ENCODE data around the gene METTL14.
"Not testable (repeated sequence)": the region's sequence is repeated elsewhere in the genome, so short reads cannot be mapped to it uniquely, and the experiment has no call there.

Gene METTL14

DNA sequence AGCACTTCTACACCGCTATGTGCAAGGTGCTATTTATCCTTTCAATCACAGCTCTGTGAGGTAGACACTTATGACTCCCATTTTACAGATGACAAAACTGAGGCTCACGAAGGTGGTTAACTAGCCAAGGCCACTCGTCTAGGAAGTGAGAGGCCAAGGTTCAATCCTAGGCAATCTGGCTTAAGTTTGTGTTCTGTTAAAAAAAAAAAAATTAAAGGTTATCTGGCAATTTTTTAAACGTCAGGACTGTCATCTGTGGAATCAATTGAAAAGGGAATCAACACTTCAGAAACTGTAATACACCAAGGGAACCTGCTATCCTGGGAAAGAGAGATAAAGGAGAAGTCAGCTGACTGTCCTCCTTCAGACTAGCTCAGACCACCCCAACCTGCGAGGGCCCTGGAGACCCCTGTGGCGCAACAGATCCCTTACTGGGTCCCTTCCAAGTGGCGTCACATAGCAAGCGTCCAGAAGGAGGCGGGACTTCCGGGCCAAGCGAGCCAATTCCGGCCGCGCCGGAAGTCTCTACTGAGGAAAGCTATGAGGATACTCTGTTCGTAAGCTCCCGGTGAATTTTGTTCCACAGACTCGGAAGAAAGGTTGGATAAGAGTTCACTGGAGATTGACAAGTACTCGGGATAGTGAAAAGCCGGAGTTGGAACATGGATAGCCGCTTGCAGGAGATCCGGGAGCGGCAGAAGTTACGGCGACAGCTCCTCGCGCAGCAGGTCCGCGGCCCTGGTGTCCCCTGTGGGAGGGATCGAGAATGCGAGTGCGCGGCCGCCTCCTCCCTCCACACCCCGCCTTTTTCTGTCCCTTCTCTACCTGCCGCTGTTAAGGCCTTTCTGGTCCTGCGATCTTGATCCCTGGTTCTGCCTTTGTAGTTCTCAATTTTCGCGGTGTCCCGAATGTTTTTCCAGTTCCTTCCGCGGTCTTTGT, at the start of gene METTL14:
METTL14 (plus strand) TSS at position 520 of the 939 bp plus-strand sequence; CDS start at position 663, 143 bp downstream.
- DNase-seq, result peak; percentile 73

DNA sequence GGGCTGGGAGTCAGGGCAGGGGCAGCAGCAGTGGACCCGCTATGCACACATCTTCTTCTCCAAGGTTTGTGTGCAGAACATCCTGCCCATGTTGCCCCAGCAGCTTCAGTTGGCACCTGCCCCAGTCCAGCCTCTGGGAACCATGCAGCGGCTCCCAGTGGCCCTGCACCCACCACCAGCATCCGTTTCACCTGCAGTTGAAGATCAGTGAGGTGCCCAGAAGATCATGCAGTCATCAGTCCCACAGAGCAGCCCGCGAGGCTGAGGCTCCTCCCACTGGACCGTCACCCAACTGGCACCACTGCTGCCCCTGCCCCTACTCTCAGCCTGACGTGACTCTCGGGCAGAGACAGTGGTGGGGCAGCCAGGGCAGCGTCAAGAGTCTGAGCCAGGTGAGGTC, 49.1 kb upstream of the METTL14 start:
- DNase-seq, result not testable (repeated sequence)

DNA sequence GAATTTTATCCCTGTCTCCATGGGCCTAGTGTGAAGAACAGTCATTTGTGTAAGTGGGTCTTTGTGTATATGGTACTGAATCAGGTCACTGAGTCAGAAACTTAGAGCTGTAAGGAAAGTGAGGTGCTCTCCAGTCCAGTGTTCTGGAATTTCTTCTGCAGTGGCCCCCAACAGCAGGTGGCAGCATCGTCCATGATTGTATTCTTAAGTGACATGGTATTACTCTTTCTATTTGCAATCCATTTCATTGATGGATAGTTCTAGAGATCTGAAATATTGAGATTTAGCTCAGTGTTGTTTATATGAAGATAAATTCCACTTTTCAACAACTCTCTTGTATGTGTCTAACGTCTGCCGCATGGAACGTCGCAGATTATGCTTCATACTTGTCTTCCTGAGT, 20.5 kb upstream of the METTL14 start:
- DNase-seq, result not testable (repeated sequence)

DNA sequence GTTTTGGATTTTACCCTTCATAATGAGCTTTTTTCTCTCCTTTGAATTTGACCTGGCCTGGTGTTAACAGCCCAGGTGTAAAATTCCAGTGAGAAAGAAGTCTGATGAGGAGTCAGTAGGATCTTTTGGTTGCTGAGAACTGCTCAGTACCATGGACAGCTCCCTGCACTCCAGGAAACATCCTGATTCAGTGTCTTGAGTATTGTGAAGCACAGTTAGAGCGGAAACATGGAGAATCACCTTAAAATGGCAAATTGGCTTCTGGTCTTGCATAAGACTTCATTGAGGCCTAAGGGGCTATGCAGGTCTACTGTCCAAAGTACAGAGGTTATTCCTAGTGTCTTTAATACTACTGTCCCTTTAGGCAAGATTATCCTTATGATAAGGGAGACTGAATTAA, 16.0 kb upstream of the METTL14 start:
- DNase-seq, result not testable (repeated sequence)

DNA sequence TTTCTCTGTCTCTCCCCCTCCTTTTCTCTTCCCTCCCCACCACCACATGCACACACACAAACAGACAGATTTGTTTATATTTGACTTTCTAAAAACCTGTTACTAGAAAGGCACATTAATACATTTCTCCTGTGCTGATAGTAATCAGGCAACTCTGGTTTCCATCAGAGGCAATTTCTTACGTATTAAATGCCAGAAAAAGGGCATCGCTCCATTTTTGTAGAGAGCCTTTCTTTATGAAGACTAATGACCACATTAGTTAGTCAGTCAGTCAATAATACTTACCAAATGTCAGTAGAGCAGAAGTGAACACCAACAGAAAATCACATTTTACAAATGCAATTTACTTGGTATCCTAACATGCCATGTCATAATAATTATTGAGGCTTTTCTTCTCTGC, 14.2 kb upstream of the METTL14 start:
- DNase-seq, result not testable (repeated sequence)

DNA sequence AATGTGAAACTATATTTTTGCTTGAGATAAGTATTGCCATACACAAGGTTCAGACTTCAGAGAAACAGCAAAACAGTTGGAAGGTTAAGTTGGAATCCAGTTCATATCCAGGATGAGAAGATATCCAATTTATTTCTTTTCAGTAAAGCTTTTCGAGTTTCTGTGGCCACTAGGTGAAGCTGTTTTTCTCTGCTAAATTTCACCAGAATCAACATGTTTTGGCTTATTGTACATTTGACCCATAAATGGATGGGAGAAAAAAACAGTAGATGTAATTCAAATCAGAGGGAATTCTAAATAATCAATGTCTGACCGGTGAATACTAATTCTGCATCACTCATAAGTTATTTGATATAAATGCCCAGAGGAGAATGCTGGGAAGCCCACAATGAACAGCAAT, 9.1 kb upstream of the METTL14 start:
- DNase-seq, result no peak

DNA sequence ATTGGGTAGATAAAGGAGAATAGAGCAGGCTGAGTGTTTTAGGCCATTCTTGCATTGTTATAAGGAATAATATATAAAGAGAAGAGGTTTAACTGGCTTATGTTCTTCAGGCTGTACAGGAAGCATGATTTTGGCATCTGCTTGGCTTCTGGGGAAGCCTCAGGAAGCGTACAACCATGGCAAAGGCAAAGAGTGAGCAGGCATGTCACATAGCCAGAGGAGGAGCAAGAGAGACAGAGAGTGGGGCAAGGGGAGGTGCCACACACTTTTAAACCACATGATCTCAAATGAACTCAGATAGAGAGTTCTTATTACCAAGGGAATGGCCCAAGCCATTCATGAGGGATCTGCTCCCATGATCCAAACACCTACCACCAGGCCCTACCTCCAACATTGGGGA, 4.4 kb upstream of the METTL14 start:
- DNase-seq, result no peak

DNA sequence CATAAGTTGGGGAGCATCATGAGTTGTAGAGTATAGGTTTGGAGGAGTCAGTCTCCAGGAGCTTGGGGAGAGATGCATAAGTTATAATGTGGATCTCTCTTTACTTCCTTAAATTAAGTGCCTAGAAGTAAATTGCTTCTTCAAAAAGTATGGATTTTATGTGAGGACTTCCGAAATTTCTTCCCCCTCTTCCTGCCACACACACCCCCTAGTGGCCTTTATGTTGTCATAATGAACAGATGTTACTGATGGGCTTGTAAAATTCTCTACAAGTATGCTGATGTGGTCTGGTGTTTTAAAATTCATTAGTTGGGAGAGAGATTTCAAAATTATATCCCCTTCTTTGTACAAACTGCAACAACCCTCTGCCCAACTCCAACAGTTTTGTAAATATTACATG, 2.3 kb upstream of the METTL14 start:
- DNase-seq, result no peak

DNA sequence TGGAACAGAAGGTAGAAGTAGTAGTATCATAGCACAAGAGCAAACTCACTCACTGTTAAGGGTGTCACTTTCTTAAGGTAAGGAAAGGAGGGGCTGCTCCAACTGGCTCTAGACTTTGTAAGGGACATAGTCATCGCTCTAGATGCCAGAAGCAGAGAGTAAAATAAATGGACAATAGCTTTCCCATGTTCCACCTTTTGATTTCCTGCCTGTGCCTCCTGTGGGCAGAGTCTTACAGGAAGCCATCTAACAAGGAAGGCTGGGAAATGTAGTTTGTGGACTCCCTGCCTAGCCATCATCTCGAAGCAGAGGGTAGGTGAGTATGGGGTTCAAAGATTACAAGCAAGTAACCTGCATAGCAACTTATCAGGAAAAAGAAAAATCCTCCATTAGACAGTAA, 1.7 kb upstream of the METTL14 start:
- DNase-seq, result no peak

DNA sequence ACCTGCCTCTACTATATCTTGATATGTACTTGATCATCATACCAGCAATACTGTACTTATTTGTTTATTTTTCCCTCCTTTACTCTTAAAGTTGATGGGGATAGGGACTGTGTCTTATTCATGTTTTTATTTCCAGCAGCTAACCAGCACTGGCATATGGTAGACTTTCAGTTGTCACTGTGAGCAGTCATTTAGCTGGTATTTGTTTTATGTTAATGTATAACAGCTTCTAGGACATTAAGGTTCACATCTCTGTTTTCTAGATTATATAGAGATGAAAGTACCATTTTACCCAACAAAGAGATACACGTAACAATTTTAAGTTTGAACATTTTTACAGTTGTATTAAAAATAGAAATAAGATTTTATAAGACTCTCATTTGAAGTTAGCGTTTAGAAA, 17.9 kb downstream of the METTL14 start:
- DNase-seq, result no peak

DNA sequence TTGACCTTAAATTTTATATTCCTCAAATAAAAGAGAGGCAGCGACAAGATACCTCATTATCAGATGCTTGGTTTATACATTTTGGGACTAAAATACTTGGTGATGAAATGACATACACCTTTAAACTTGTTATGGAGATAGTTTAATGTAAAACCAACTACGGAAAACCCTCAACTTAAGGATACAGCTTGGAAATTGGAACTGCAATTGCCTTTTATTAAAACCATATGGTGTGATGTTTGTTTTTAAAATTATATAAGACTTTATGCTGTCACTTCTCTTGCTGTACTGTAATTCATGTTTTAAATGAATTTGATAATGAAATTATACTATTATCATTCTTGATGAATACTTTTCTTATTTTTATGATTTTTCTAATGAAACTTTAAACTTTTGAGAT, 25.9 kb downstream of the METTL14 start:
- DNase-seq, result no peak

DNA sequence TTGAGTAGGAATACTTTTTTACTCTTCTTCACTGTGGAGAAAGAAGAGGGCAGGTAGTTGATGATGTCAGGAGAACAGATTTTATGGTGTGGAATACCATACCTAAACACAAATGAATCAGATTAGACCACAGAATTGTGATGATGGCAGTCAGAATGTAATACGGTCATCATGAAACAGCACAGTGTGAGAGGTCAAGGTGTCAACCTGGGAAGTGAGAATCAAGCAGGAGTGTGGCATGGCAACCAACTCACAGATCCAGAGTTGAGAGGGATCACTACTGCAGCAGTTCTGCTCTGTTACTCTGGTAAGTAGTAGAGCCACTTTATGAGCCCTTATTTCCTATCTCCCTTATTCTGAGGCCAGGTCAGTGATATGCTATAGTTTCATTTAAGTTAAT, 27.7 kb downstream of the METTL14 start:
- no peak for DNase-seq

DNA sequence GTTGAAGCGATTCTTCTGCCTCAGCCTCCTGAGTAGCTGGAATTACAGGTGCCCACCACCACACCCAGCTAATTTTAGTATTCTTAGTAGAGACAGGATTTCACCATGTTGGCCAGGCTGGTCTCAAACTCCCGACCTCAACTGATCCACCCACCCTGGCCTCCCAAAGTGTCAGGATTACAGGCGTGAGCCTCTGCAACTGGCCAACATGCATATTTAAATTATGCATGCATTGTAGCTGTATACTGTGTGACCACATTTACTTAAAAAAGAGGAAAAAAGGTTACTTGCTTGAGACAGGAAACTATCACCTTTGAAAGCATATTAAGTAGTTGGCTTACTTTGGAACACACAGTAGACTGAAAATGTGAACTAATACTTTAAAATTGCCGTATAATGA, 29.5 kb downstream of the METTL14 start:
- DNase-seq, result no peak

DNA sequence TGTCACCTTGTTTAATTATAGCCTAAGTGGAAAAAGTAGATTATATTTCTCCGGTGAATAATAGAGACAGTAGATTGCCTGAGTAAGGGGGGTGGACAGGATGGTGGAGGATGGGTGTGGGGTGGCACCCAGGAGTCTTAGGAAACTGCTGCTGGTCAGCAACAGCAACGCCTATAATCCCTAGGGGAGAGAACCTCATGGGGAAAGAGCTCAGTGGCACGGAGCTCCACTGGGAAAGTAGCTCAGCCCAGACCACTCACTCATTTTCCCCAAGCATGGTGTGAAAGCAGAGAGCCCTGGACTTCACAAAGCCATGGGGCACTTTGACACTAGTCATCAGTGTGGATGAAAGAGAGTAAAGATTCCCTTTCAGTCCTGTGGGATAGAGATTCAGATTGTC, 31.1 kb downstream of the METTL14 start:
- no peak for DNase-seq

DNA sequence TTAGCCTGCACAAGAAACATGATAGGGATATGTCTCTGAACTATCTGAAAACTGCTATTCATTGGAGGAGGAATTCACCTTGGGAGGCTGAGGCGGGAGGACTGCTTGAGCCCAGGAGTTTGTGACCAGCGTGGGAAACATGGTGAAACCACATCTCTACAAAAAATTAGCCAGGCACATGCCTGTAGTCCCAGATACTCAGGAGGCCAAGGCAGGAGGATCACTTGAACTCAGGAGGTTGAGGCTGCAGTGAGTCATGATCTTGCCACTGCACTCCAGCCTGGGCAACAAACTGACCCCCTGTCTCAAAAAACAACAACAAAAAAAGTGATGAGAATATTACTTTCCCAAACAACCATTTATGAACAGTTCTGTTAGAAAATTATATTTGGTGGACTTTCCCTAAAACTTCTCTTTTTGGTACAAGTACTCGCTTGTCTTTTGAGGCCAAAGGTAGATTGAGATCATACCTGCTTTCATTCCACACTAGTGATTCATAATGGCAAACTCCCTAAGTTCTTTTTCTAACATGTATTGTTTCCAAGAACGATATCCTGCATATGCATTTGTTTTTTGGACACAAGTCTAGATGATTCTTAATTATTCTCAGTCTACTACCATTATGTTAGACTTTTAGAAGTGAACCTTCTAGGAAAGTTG, 33.4 kb downstream of the METTL14 start:
- no peak for DNase-seq

DNA sequence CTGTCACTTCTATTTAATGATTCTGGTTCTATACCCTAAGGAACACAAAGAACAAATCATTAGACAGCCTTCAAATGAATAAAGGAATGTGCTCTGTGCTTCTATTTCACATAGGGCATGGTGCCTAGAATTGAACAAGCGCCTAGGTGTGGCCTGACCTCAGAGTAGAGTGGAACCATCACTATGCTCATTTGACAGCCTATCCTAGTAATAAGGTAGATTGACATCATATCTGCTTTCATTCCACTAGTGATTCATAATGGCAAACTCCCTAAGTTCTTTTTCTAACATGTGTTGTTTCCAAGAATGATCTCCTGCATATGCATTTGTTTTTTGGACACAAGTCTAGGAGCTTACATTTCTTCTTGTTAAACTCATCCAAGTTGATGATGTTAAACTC, 36.6 kb downstream of the METTL14 start:
- no peak for DNase-seq

DNA sequence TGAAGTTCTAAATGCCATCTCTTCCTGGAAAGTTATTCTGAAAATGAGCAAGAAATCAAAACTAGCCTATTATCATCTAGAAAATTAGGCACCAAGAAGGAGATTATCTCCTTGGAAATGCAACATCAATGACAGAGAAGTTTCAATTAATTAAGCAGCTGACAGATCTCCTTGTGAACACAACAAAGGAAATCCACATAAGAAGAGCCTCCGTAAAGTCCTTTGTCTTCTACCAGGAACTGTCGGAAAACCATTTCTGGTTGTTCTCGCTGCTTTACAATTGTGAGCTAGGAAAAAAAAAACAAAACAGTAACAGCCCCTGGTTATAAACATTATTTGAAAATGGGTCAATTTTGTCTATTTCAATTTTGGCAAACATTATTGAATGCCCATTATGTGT, 38.2 kb downstream of the METTL14 start:
- no peak for DNase-seq

DNA sequence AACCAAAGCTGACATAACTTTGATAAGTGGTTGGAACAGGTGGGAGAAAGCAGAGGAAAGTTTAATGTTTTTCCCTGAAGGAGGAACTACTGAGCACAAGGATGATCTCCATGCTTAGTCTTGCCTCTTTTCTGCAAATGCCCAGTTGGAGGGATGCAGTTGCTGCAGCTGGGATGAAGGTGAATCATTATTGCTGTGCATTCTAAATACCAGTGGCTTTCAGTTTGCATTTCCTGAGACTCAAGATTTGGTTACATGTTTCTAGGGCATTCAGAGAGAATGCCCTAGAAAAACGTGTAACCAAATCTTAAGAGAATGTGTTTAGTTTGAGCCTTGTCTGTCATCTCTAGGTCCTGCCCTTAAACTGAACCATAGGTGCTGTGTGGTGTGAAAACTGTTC, 42.2 kb downstream of the METTL14 start:
- DNase-seq, result no peak

DNA sequence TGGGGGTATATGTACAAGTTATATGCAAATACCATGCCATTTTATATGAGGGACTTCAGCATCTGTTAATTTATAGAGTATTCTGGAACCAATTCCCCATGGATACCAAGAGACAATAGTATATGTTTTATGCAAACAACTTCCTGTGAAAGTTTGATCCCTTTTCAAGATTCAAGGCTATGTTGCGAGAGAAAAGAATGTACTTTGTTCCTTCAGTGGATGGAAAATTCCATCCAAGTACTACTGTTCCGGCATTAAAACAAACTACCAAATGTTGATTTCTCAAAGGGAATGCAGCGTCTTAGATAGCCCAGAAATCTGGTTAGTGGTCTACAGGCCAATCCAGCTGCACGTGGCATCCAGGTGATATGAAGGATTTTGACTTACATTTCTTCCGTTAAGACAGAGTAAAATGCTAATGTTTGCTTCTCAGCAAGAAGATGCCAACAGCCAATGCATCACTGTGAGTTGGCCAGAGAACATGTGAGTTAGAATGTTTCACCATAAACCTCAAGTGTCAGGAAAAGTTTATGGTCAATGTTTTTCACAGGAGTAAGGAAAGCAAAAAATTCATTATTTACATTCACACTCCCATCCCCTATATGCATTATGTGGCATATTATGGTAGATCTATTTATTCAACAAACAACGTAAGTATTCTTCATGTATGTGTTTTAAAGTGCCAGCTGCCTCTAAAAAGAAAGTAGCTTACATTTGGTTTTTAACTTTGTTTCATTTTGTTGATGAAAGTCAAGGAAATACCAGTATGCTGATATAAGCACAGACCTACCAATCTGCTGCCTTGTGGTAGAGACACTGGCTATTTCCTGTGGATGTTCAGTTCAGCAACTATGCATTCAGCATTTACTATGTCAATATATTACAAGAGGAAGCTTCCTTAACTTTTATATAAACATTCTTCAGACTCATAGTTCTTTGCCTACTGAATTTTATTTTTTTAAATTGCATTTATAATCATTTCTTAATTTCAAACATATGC, 44.4 kb downstream of the METTL14 start:
- DNase-seq, result no peak

DNA sequence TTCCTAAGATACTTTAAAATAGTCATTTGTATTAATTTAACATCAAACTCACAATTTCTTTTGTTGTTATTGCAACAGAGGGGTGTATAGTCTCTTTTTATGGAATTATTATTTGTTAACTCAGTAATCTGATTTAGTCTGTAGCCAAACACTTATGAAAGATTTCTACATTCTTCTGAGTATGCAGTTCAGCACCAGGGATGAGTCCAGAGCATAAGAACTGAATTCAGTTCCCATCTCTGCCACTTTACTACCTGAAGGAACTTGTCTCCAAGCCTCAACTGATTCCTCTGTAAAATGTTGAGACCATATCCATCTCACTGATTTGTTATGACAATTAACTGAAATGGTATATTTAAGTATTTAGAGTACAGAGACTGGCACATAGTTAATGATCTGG, 45.5 kb downstream of the METTL14 start:
- no peak for DNase-seq

DNA sequence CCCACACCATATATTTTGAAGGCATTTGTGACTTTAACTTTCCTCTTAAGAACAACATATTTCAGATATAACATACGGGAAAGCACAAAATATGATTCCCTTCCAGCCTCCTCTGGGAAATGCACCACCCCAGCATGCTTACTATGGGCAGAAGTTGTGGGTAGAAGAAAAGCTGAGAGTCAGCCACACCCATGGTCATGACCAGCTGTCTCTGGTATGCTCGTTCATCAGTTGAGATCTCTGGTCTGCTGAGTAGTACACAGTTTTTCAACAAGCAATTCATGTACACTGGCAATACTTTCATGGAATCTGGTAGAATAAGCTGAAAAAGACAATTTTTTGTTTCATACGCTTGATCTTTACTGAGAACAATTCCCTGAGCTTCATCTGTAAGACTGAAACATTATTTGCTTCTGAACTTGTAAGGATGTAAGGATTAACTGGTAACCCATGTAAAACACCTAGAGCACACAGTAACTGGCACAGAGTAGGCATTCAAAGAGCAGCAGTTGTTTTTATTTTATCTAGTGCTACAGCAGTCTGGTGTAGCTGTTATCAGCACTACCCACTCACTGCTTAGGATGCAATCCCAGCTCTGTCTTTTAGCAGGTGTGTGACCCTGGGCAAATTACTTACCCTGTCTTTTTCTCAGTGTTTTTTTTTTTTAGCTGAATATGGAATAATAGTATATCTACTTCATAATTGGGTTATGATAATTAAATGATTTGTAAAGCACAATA, 47.6 kb downstream of the METTL14 start:
- DNase-seq, result no peak

DNA sequence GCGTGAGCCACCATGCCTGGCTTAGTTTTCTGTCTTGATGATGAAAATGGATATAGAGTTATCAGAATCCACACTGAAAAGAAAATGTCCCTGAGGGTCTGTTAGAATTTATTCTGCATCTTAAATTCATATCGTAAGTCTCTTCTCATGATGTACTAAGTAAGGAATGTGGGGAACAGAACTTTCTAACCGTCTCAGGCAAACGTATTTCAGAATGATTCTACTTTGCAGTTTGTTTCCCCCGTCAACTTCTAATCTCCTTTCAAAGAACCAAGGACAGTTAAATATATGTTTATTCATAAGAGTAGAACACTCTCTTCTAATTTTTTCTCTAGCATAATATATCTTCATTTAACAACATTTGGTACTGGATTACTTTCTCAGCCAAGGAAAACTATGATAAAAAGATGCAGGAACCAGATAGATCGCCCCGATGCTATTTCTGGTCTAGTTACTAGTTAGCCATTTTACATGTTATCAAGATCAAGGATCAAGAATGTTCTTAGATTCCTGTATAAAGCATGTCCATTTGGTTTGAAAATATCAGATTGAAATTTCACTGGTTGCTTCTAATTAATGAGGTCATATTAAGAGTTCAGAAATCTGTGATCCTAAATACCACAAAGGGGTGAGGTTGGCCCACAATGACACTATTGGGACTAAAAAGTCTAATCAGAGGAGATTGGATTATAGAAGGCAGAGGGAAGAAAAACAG, 49.5 kb downstream of the METTL14 start:
- no peak for DNase-seq

All from NCI-H2029 (cell line).